Choroid plexus epithelial cell (primary cell): ENCODE results near the gene RPRD2.
A peak's percentile ranks its signal among the peaks of the same experiment; 100 is the strongest.

Experiments
- DNase-seq: peaks from one replicate; pipeline ENCODE4 v3.0.0-alpha.2; 2010; ENCODE audit warnings: low read depth
- H3K4me3 ChIP-seq: 2 replicates; pipeline ENCODE4 v1.5.1; 2011; ENCODE audit warnings: low read depth, mild to moderate bottlenecking, control low read depth, low read length, moderate library complexity
- CTCF ChIP-seq: conservative IDR thresholded peaks from 2 replicates; pipeline ENCODE4 v1.5.1; 2011; ENCODE audit warnings: low read depth, mild to moderate bottlenecking, control low read depth, inconsistent platforms, low read length, moderate library complexity

The RPRD2 gene

GRCh38 chr1:150477733-150478132 lies 113.8 kb downstream of the RPRD2 start:
- TF ChIP-seq CTCF = no peak
- H3K4me3 ChIP-seq = no peak overlapping the region
- peak; percentile 82 for DNase-seq

GRCh38 chr1:150479370-150479769 lies 115.4 kb downstream of the RPRD2 start:
- DNase-seq = no peak
- TF ChIP-seq CTCF = no peak
- no peak overlapping the region for H3K4me3 ChIP-seq

- DNase-seq = no peak
Measured at GRCh38 chr1:150479927-150480352, 116.0 kb downstream of the RPRD2 start.

GRCh38 chr1:150484431-150484830 lies 120.5 kb downstream of the RPRD2 start:
- no peak for TF ChIP-seq CTCF
- H3K4me3 ChIP-seq = no peak overlapping the region
- DNase-seq = no peak

More at GRCh38 chr1:150479927-150480352, 116.0 kb downstream of the RPRD2 start:
- H3K4me3 ChIP-seq = no peak overlapping the region
- no peak for TF ChIP-seq CTCF

GRCh38 chr1:150484861-150485260 lies 120.9 kb downstream of the RPRD2 start:
- peak; percentile 68 for DNase-seq

GRCh38 chr1:150486966-150487762 lies 123.2 kb downstream of the RPRD2 start, which contains the start of gene TARS2:
Gene TARS2, plus strand, starts transcription at chr1:150487419. Its CDS starts 32 bp downstream, at chr1:150487451.
- peak within 1 kb of the TSS; percentile 88 for H3K4me3 ChIP-seq
- DNase-seq = peak; percentile 99
- TF ChIP-seq CTCF = peak; percentile 38

More at GRCh38 chr1:150484861-150485260, 120.9 kb downstream of the RPRD2 start:
- peak; percentile 59 for TF ChIP-seq CTCF
- H3K4me3 ChIP-seq = no peak overlapping the region

- DNase-seq = no peak
- TF ChIP-seq CTCF = no peak
- H3K4me3 ChIP-seq = peak overlapping the region; percentile 88
Measured at GRCh38 chr1:150487763-150488115, 123.8 kb downstream of the RPRD2 start.
